Body of pancreas (tissue), 4 donors: ENCODE measurements around the gene CGN. TPM values are rescaled to one million over a fixed set of nuclear protein-coding genes. Genes with fewer than 3 reads are reported as not detected.

Experiments used
- ATAC-seq: fragments of 150-250 bp; one replicate; pipeline ENCODE4 v1.9.1; 2016
- DNase-seq, 4 donors: peaks; one replicate each; pipeline ENCODE4 v3.0.0-alpha.2; 2019
- H3K27ac ChIP-seq, 4 donors: fragments of 200-600 bp; sonication (generic); 1 replicate in 3 of 4; 2 replicates in 1 of 4; pipeline versions ENCODE4 v1.5.1 to v1.6.1; 2016 to 2019; ENCODE audit warnings: mild to moderate bottlenecking in 1 of 4, mixed read lengths in 1 of 4, moderate library complexity in 1 of 4
- H3K27me3 ChIP-seq, 2 donors: fragments of 200-600 bp; sonication (generic); one replicate each; pipeline ENCODE4 v1.6.0; 2016; ENCODE audit warnings: mild to moderate bottlenecking in 1 of 2
- H3K36me3 ChIP-seq, 2 donors: fragments of 200-600 bp; sonication (generic); replicated peaks in 1 of 2; 2 replicates each; pipeline ENCODE4 v1.5.1; 2016; ENCODE audit warnings: low read depth in 2 of 2; ENCODE audit not compliant: insufficient read depth in 1 of 2
- H3K4me1 ChIP-seq: fragments of 200-600 bp; sonication (generic); one replicate; pipeline ENCODE4 v1.6.0; 2016
- H3K4me3 ChIP-seq, 2 donors: fragments of 200-600 bp; sonication (generic); 1 replicate in 1 of 2; 2 replicates in 1 of 2; pipeline ENCODE4 v1.5.1; 2016 to 2019
- H3K9me3 ChIP-seq, 3 donors: fragments of 200-600 bp; sonication (generic); 1 replicate in 2 of 3; 2 replicates in 1 of 3; pipeline ENCODE4 v1.5.1; 2016
- POLR2A ChIP-seq, 3 donors: fragments of 450-650 bp; IDR thresholded peaks; one replicate each; pipeline ENCODE4 v1.6.1; 2016; ENCODE audit warnings: antibody characterized with exemption in 3 of 3, mild to moderate bottlenecking in 2 of 3
- WGBS, 2 donors: methylation state at CpG; one replicate each; pipeline ENCODE4 v1.1.5; 2017; 5-methylcytosine and 5-hydroxymethylcytosine counted together
- intact Hi-C: fragments of 100-400 bp; cut with DNase I; formaldehyde crosslinking; loops from one replicate; pipeline ENCODE4 v1.15.1; 2023
- total RNA-seq, 2 donors: library from RNA; depleted of rRNA; stranded (reverse); fragments of >200 nt; gene quantifications; one replicate each; pipeline ENCODE4 v1.1.0, GENCODE V29; 2016
- TF ChIP-seq, protein P1 (sequence below), 7 experiments: fragments of 450-650 bp in 4 of 7; fragments of 200-600 bp in 3 of 7; sonication (generic) in 3 of 7; IDR thresholded peaks; one replicate each; pipeline ENCODE4 v1.5.1; 2016 to 2019; ENCODE audit warnings: antibody characterized with exemption in 7 of 7

Gene CGN
- total RNA-seq, 2 donors from 2014 or later, result 31.0 to 42.8 TPM

- peaks cover 62% of the 10 kb centered on the region for H3K4me1 ChIP-seq
- ATAC-seq, result no peak
- H3K27ac ChIP-seq, result peak overlapping the region; percentile 91 to 100 (median 96)
- no peaks in the 10 kb centered on the region for H3K27me3 ChIP-seq
- intact Hi-C loops, result no loop called here
- H3K9me3 ChIP-seq, result no peaks in the 10 kb centered on the region
- TF ChIP-seq, protein P1, sequence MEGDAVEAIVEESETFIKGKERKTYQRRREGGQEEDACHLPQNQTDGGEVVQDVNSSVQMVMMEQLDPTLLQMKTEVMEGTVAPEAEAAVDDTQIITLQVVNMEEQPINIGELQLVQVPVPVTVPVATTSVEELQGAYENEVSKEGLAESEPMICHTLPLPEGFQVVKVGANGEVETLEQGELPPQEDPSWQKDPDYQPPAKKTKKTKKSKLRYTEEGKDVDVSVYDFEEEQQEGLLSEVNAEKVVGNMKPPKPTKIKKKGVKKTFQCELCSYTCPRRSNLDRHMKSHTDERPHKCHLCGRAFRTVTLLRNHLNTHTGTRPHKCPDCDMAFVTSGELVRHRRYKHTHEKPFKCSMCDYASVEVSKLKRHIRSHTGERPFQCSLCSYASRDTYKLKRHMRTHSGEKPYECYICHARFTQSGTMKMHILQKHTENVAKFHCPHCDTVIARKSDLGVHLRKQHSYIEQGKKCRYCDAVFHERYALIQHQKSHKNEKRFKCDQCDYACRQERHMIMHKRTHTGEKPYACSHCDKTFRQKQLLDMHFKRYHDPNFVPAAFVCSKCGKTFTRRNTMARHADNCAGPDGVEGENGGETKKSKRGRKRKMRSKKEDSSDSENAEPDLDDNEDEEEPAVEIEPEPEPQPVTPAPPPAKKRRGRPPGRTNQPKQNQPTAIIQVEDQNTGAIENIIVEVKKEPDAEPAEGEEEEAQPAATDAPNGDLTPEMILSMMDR (IDR thresholded peaks at IDR 0.05), result no peak
- no peak for TF ChIP-seq POLR2A (IDR thresholded peaks at IDR 0.05)
- no peak for DNase-seq
- WGBS, 2 donors, result 21 to 36% methylated on average over 4 of the region's 4 CpGs
- H3K36me3 ChIP-seq, result no peaks in the 10 kb centered on the region
- peak overlapping the region; percentile 64 to 86 for H3K4me3 ChIP-seq
Measured at GRCh38 chr1:151512326-151512725, 1.1 kb downstream of the CGN start.

DNA sequence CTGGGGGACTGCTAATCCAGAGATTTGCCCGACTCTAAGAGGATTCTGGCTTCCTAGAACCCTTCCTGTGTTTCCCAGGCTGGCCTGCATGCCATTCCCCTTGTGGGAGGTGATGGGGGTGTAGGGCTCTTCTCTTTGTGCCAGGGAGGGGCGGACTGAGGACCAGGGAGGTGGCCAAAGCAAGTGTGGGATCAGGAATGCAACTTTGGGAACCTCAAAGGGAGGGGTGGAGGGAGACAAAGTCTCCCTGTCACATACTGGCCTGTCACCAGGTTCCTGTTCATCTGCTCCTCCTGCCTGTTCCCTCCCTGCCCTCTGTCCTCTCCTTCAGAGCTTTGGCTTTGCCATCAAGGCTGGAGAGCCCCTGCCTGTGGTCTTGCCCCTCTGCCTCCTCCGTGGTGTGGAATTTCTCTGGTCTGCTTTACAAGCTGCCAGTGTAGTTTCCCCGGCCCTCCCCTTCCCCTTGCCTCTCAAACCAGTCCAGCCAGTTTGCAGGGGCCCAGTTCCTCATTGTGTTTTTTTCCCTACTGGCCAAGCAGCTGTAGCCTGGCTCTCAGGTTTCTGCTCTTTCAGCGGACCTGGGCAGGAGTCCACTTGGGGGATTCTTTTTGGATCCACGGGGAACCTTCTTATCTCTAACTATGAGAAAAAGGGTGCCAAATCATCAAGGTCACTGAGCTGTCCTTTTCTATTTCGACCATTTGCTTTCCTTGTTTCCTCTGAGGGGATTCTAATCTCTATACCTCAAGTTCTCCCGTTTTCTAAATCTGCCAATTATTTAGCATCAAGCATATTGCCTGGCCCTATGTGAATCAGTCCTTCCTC lies 1.8 kb downstream of the CGN start:
- intact Hi-C loops, result no loop called here
- H3K4me3 ChIP-seq, result peak overlapping the region in 1 of 2 donors; percentile 64
- DNase-seq (peak; percentile 89 to 94 (median 94)), ATAC-seq (peak; percentile 74)
- H3K4me1 ChIP-seq, result peaks cover 66% of the 10 kb centered on the region
- peak overlapping the region; percentile 91 to 100 (median 96) for H3K27ac ChIP-seq
- TF ChIP-seq, protein P1 (IDR thresholded peaks at IDR 0.05), result peak in 2 of 7 experiments; percentile 11 to 18
- TF ChIP-seq POLR2A (IDR thresholded peaks at IDR 0.05), result peak; percentile 80 to 92 (median 87)
- no peaks in the 10 kb centered on the region for H3K9me3 ChIP-seq
- no peaks in the 10 kb centered on the region for H3K36me3 ChIP-seq
- H3K27me3 ChIP-seq, result no peaks in the 10 kb centered on the region
- WGBS, 2 donors, result 8 to 15% methylated on average over 8 of the region's 8 CpGs

DNA sequence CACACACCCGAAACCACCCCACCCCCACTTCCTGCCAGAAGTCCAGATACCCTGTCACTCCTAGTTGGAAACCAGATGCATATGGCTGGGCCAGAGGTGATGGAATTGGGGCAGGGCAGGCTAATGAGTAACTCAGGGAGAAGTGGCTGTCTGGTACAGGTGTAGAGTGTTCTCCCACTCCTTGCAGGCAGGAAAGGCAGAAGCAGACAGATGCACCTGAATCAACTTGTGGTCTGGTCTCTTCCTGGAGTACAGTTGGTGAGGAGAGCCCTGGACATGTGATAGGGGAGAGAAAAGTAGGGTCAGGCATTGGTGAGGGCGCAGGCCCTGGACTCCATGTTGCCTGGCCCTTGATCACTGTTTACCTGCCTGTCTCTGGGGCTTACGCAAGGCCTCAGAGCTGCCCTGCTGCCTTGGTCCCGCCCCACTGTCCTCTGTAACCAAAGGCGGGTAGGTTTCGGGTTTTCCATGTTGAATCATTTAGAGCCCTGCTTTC lies 2.5 kb downstream of the CGN start:
- peak in 2 of 3 donors; percentile 20 to 22 for TF ChIP-seq POLR2A (IDR thresholded peaks at IDR 0.05)
- TF ChIP-seq, protein P1 (IDR thresholded peaks at IDR 0.05), result no peak
- peak; percentile 74 for ATAC-seq
- no peak overlapping the region for H3K4me3 ChIP-seq
- H3K9me3 ChIP-seq, result no peaks in the 10 kb centered on the region
- WGBS, 2 donors, result 13 to 20% methylated on average over 6 of the region's 6 CpGs
- H3K27me3 ChIP-seq, result no peaks in the 10 kb centered on the region
- H3K27ac ChIP-seq, result peak overlapping the region; percentile 91 to 100 (median 96)
- intact Hi-C loops, result no loop called here
- H3K4me1 ChIP-seq, result peaks cover 66% of the 10 kb centered on the region
- no peaks in the 10 kb centered on the region for H3K36me3 ChIP-seq
- peak; percentile 87 to 95 (median 92) for DNase-seq

DNA sequence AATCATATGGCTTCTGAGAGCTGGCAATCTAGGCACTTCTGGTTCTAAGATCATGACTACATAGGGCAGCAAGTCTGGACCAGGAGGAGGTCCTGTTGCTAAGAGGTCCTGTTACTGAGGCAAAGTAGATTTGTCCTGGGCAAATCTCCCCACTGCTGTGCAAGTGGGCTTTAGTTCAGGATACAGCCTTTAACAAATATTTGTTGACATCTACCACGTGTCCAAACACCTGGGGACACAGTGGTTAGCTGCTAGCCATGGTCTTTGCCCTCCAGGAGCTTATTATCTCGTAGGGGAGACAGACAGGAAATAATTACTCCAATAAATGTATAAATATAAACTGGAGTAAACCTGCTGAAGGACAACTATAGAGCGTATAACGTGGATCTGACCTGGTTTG lies 3.2 kb downstream of the CGN start:
- H3K27me3 ChIP-seq, result no peaks in the 10 kb centered on the region
- peaks cover 69% of the 10 kb centered on the region for H3K4me1 ChIP-seq
- H3K4me3 ChIP-seq, result no peak overlapping the region
- 13 to 17% methylated on average over 4 of the region's 4 CpGs for WGBS, 2 donors
- ATAC-seq, result no peak
- H3K36me3 ChIP-seq, result no peaks in the 10 kb centered on the region
- intact Hi-C loops, result no loop called here
- no peaks in the 10 kb centered on the region for H3K9me3 ChIP-seq
- no peak for TF ChIP-seq POLR2A (IDR thresholded peaks at IDR 0.05)
- TF ChIP-seq, protein P1 (IDR thresholded peaks at IDR 0.05), result no peak
- peak in 2 of 4 donors; percentile 17 to 23 for DNase-seq
- peak overlapping the region; percentile 91 to 100 (median 96) for H3K27ac ChIP-seq
